ENCODE measurements around the gene SEMA5A.

DNA sequence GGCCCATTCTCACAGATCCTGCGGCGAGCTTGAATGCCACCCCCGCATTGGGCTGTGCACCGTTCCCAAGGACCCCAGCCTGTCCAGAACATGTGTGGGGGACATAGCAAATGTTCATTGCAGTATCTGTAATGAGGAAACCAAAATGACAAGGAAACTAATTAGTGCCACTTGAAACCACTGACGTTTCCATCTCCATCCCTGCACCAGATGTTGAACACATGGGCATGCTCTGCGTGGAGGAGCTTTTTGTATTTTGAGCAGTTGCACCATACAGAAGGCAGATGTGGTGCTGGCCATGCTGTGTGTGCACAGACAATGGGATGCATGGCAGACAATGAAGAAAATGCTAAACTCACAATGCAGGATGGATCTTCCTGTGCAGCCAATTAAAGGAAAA lies 437.7 kb downstream of the SEMA5A start:
- TF ChIP-seq YY1 (IDR thresholded peaks at IDR 0.05; ENCODE audit: insufficient read depth, insufficient read length) (no peak), SUZ12 (IDR thresholded peaks at IDR 0.05; ENCODE audit: extremely low read depth, insufficient read depth, insufficient read length) (no peak)

Data from NT2/D1 (cell line).